ENCODE measurements around the gene ZFAND3.

GRCh38 chr6:37917566-37917965 lies 98.0 kb downstream of the ZFAND3 start:
- TF ChIP-seq TP53 (CRISPR knock-in tag; IDR thresholded peaks at IDR 0.05) (no peak), REST (IDR thresholded peaks at IDR 0.05) (no peak), CTCF (IDR thresholded peaks at IDR 0.05) (no peak), EP300 (IDR thresholded peaks at IDR 0.05) (no peak), MYC (IDR thresholded peaks at IDR 0.05; ENCODE audit: borderline replicate concordance, low read length) (no peak), POLR2A (IDR thresholded peaks at IDR 0.05; ENCODE audit: low read length) (no peak)

Measured in A549 (cell line).